HL-60 (cell line): Measurements from ENCODE around the gene ADCY5.

ENCODE experiments used
- DNase-seq, 2 experiments: peaks; one replicate each; pipeline ENCODE4 v3.0.0-alpha.2; 2010 to 2020; ENCODE audit warnings: low read depth in 1 of 2, low spot score in 1 of 2
- H3K27ac ChIP-seq: fragments of 250-450 bp; sonication (Bioruptor Pico); replicated peaks from 2 replicates; pipeline ENCODE4 v1.5.1; 2020; ENCODE audit warnings: mild to moderate bottlenecking, moderate library complexity
- H3K27me3 ChIP-seq: fragments of 250-450 bp; sonication (Bioruptor Pico); 2 replicates; pipeline ENCODE4 v1.5.1; 2021; ENCODE audit warnings: mild to moderate bottlenecking, moderate library complexity; ENCODE audit not compliant: insufficient read depth, poor library complexity, severe bottlenecking
- H3K4me3 ChIP-seq: replicated peaks from 2 replicates; pipeline ENCODE4 v1.5.1; 2011; ENCODE audit warnings: mild to moderate bottlenecking, control low read depth, low read length; ENCODE audit not compliant: insufficient read depth
- CTCF ChIP-seq: IDR thresholded peaks from one replicate; pipeline ENCODE4 v1.5.1; 2011; ENCODE audit warnings: low read length, control low read depth, inconsistent platforms; ENCODE audit not compliant: insufficient read depth
- GABPA ChIP-seq: IDR thresholded peaks from 2 replicates; pipeline ENCODE4 v1.6.1; 2012; ENCODE audit warnings: low read depth
- POLR2AphosphoS5 ChIP-seq: IDR thresholded peaks from 2 replicates; pipeline ENCODE4 v1.6.1; 2012; ENCODE audit warnings: low read depth
- REST ChIP-seq: IDR thresholded peaks from 2 replicates; pipeline ENCODE4 v1.6.1; 2012; ENCODE audit warnings: low read depth; ENCODE audit not compliant: insufficient replicate concordance
- SPI1 ChIP-seq: IDR thresholded peaks from 2 replicates; pipeline ENCODE4 v1.6.1; 2012; ENCODE audit warnings: low read depth, mild to moderate bottlenecking, borderline replicate concordance

The ADCY5 gene

GRCh38 chr3:123344907-123345594 lies 103.8 kb downstream of the ADCY5 start:
- Histone ChIP-seq H3K27me3 (no peaks in the 10 kb centered on the region), H3K4me3 (no peak overlapping the region), H3K27ac (no peak overlapping the region)
- no peak for DNase-seq
- no peak for TF ChIP-seq GABPA
- TF ChIP-seq SPI1, result no peak
- no peak for TF ChIP-seq REST
- TF ChIP-seq CTCF, result no peak

DNA sequence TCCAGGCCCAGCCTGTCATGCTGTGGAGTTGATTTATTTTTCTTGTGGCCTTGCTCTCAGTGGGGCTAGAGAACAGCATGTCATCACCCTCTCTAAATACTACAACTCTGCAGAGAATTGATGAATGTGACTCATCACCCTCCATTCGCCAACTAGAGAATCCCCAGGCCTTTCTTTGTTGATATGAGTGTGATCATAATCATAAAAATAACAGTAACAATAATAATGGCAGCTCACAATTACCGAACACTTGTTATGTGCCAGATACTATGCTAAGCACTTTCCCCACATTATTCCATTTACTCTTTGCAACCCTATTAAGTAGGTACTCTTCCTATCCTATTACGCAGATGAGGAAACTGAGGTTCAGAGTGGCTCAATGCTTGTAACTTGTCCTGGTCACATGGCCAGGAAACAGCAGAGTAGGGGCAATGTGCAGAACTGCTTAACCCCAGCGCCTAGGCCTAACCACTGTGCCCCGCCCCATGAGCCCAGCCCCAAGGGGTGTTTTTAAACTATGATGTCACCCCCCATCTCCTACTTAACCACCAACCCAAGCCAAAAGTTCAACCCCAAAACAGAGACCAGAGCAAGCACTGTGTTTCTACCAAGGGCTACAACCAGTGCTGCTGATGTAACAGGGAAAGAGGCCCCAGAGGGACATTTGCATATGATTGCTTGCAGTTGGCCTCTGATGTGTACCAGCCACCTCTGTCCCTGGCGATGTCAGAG lies 104.5 kb downstream of the ADCY5 start:
- DNase-seq, result no peak
- H3K27ac ChIP-seq, result no peak overlapping the region
- H3K4me3 ChIP-seq, result no peak overlapping the region
- H3K27me3 ChIP-seq, result no peaks in the 10 kb centered on the region
- TF ChIP-seq POLR2AphosphoS5 (no peak), SPI1 (no peak), REST (no peak), CTCF (no peak)

- H3K27me3 ChIP-seq, result no peaks in the 10 kb centered on the region
- no peak overlapping the region for H3K27ac ChIP-seq
- no peak overlapping the region for H3K4me3 ChIP-seq
- no peak for DNase-seq
- TF ChIP-seq POLR2AphosphoS5, result no peak
- TF ChIP-seq SPI1, result no peak
- no peak for TF ChIP-seq REST
- TF ChIP-seq CTCF, result no peak
- no peak for TF ChIP-seq GABPA
These were observed 105.4 kb downstream of the ADCY5 start for GRCh38 chr3:123343296-123344174.
